HepG2 (cell line): ENCODE results near the gene STRADA. TPM values are rescaled to one million over a fixed set of nuclear protein-coding genes. Genes with fewer than 3 reads are reported as not detected.

Source experiments
- BCL6 ChIP-seq: IDR thresholded peaks from 2 replicates; pipeline ENCODE4 v1.6.1; 2016; ENCODE audit warnings: missing genetic modification reagents, missing compliant biosample characterization
- EHMT2 ChIP-seq: fragments of 200-600 bp; sonication (generic); IDR thresholded peaks from 2 replicates; pipeline ENCODE4 v1.7.0; 2017; ENCODE audit warnings: antibody characterized with exemption, low read depth, low read length, borderline replicate concordance
- GRHL1 ChIP-seq: sonication (generic); formaldehyde crosslinking; conservative IDR thresholded peaks from 2 replicates; pipeline ENCODE4 v1.8.0; 2022; ENCODE audit warnings: missing genetic modification reagents
- MAX ChIP-seq: IDR thresholded peaks from 2 replicates; pipeline ENCODE4 v1.6.1; 2012; ENCODE audit warnings: inconsistent platforms
- SAP130 ChIP-seq: IDR thresholded peaks from 2 replicates; pipeline ENCODE4 v1.6.1; 2016; ENCODE audit warnings: low read depth
- SP140L ChIP-seq: sonication (generic); formaldehyde crosslinking; IDR thresholded peaks from 2 replicates; pipeline ENCODE4 v1.4.0; 2020; ENCODE audit warnings: missing genetic modification reagents, borderline replicate concordance
- TEF ChIP-seq: sonication (generic); formaldehyde crosslinking; IDR thresholded peaks from 2 replicates; pipeline ENCODE4 v1.5.0; 2020; ENCODE audit warnings: missing genetic modification reagents
- TRIM22 ChIP-seq: fragments of 450-650 bp; IDR thresholded peaks from 2 replicates; pipeline ENCODE4 v1.6.1; 2017
- ZBTB14 ChIP-seq: sonication (generic); formaldehyde crosslinking; IDR thresholded peaks from 2 replicates; pipeline ENCODE4 v1.4.0; 2020; ENCODE audit warnings: missing genetic modification reagents
- ZNF143 ChIP-seq: sonication (generic); formaldehyde crosslinking; IDR thresholded peaks from 2 replicates; pipeline ENCODE4 v1.4.0; 2020; ENCODE audit warnings: missing genetic modification reagents
- ZNF264 ChIP-seq: sonication (generic); formaldehyde crosslinking; IDR thresholded peaks from 2 replicates; pipeline ENCODE4 v1.4.0; 2020; ENCODE audit warnings: missing genetic modification reagents
- ZNF292 ChIP-seq: sonication (generic); formaldehyde crosslinking; IDR thresholded peaks from 2 replicates; pipeline ENCODE4 v1.8.1; 2022; ENCODE audit warnings: mild to moderate bottlenecking, low read depth, missing genetic modification reagents, borderline replicate concordance
- ZNF597 ChIP-seq: sonication (generic); formaldehyde crosslinking; IDR thresholded peaks from 2 replicates; pipeline ENCODE4 v1.5.0; 2020; ENCODE audit warnings: missing genetic modification reagents
- polyA plus RNA-seq, 8 experiments: library from polyadenylated mRNA; depleted of rRNA in 3 of 8; stranded (reverse) in 7 of 8; unstranded in 1 of 8; fragments of >200 nt; fragmentation: Illumina TruSeq in 4 of 8; extraction: Trizol in 4 of 8; gene quantifications; 2 replicates each; pipeline versions ENCODE4 v1.2.1 to v1.2.3, GENCODE V29; 2011 to 2016; ENCODE audit warnings: low read depth in 4 of 8, missing spikeins in 1 of 8, mixed read lengths in 1 of 8; ENCODE audit not compliant: insufficient read depth in 1 of 8
- total RNA-seq, 5 experiments: library from RNA; depleted of rRNA; stranded (reverse); fragments of >200 nt; fragmentation: Illumina TruSeq; extraction: Trizol; gene quantifications; 2 replicates each; pipeline ENCODE4 v1.2.3, GENCODE V29; 2016; ENCODE audit warnings: low read depth in 1 of 5

The STRADA gene
- total and polyA plus RNA-seq, 2 of the 13 experiments (the other 11 are each of a cell fraction or from before 2014, with no cell fraction given) = 17.6 to 17.9 TPM

DNA sequence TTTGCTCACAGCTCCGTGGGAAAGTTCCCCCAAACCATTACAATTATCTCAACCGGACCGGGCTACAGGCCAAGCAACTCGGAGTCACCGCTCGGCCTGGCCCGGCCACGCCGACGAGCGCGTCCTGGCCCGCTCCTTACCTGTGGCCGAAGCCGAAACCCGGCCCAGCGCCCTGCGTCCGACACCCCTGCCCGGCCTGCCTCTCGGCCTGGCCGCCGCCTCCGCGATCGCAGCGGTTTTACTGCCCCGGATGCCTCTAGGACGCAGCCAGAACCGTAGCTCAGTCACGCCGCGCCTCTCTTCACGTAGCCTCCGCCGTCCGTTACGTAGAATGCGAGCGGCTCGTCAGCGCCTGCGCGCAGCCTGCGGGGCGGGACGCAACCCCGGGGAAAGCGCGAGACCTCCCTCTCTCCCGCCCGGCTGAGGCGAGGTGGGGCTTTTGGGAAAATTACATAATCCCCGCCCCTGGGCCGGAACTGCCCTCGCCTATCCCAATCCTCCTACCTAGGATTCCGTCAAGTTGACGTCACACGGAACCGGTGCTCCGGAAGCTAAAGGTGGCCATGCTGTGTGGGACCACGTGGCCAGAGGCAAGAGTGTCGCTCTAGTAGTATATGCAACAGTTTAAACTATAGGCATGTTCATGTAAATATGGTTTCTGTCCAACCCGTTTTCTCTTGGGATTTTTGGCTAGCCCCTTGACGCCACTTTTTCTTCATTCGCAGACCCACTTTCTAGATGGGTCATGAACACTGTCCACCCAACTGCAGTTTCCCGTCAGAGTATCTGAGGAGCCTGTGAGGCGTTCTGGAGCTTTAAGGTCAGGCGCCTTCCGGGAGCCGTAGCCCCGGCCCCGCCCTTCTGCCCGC is 31.9 kb upstream of the STRADA start, which contains the start of gene CCDC47 (continued):
- peak; percentile 53 for TF ChIP-seq ZNF264 (CRISPR knock-in tag)
- TF ChIP-seq EHMT2 = peak; percentile 69; the same call in 1 of the 2 replicates
- peak; percentile 53 for TF ChIP-seq BCL6
- no peak for TF ChIP-seq TRIM22
- TF ChIP-seq ZNF143 = peak; percentile 81
- peak; percentile 8; the same call in 1 of the 2 replicates for TF ChIP-seq ZNF597
- TF ChIP-seq MAX = peak; percentile 100
- 0 out of 2 replicates have a peak, but pooled peaks have one; percentile 46 for TF ChIP-seq ZBTB14
- peak; percentile 97 for TF ChIP-seq TEF
- TF ChIP-seq SAP130 (CRISPR knock-in tag) = peak; percentile 99
- TF ChIP-seq SP140L (CRISPR knock-in tag) = no peak; the same call in 1 of the 2 replicates
- TF ChIP-seq ZNF292 (CRISPR knock-in tag) = 0 out of 2 replicates have a peak, but pooled peaks have one; percentile 44
- TF ChIP-seq GRHL1 (CRISPR knock-in tag) = no peak
